HG03025 (cell line): ENCODE results near the gene KIFC3.
A peak's percentile ranks its signal among the peaks of the same experiment; 100 is the strongest.
"Not testable (repeated sequence)": the region's sequence is repeated elsewhere in the genome, so short reads cannot be mapped to it uniquely, and the experiment has no call there.

ENCODE experiments used
- ATAC-seq: cut with Tn5 transposase; IDR thresholded peaks from one replicate; pipeline ENCODE4 v1.9.1; 2021; ENCODE audit warnings: mild to moderate bottlenecking, moderate library complexity; ENCODE audit not compliant: unreplicated experiment, low FRiP score

Gene KIFC3

DNA sequence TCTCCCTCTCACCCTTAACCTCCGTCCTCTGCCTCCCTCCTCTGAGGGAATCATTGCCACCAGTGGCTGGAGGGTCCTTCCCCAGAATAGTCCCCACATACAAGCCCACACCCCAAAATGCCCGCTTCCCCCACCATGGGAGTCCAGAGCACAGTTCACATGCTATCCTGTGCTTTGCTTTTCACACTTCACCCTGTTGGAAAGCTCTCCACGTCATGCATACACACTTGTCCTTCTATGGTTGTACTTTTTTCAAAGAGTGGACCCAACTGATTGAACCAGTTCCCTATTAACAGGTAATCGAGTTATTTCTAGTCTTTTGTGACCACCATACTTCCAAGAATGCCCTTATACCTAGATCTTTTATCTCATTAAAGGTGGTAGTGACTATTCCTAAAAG lies 23.8 kb upstream of the KIFC3 start:
- no peak for ATAC-seq

GRCh38 chr16:57825298-57826044 lies 23.2 kb upstream of the KIFC3 start:
- ATAC-seq: no peak

- no peak for ATAC-seq
These were observed 22.6 kb upstream of the KIFC3 start for GRCh38 chr16:57824888-57825287.

- ATAC-seq: no peak
These were observed 21.5 kb upstream of the KIFC3 start for GRCh38 chr16:57823836-57824235.

DNA sequence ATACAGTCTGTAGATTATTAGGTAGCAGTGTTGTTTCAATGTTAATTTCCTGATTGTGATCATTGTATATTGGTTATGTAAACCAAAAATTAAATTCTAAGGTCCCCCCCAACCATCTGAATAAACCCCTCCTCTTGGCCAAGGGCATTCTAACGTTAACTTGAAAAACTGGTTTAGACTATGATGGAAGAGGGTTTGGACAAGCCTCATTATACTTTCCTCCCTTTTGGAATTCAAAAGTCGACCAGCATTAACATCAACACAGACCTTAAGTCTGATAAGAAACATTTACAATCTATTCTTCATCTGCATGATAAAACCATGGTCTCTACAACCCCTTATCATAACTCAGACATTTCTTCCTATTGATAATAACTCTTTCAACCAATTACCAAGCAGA lies 20.6 kb upstream of the KIFC3 start:
- no peak for ATAC-seq

GRCh38 chr16:57822018-57822553 lies 19.8 kb upstream of the KIFC3 start:
- ATAC-seq: no peak

- no peak for ATAC-seq
These were observed 19.1 kb upstream of the KIFC3 start for GRCh38 chr16:57821149-57821971.

- ATAC-seq: no peak
These were observed 16.2 kb upstream of the KIFC3 start for GRCh38 chr16:57818377-57819064.

DNA sequence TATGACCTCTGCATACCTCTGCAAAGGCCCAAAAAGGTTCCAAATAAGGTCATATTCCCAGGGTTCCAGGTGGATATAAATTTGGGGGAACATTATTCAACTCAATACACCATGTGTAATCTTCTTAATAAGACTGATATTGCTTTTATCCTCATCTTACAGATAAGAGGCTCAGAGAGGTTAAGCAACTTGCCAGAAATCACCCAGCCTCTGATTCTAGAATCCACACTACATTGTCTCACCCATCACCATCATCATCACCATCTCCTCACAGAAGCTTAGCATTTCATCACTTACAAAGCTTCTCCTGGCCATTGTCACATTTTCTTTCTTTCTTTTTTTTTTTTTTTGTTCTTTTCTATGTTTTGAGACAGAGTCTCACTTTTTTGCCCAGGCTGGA lies 15.4 kb upstream of the KIFC3 start:
- no peak for ATAC-seq

DNA sequence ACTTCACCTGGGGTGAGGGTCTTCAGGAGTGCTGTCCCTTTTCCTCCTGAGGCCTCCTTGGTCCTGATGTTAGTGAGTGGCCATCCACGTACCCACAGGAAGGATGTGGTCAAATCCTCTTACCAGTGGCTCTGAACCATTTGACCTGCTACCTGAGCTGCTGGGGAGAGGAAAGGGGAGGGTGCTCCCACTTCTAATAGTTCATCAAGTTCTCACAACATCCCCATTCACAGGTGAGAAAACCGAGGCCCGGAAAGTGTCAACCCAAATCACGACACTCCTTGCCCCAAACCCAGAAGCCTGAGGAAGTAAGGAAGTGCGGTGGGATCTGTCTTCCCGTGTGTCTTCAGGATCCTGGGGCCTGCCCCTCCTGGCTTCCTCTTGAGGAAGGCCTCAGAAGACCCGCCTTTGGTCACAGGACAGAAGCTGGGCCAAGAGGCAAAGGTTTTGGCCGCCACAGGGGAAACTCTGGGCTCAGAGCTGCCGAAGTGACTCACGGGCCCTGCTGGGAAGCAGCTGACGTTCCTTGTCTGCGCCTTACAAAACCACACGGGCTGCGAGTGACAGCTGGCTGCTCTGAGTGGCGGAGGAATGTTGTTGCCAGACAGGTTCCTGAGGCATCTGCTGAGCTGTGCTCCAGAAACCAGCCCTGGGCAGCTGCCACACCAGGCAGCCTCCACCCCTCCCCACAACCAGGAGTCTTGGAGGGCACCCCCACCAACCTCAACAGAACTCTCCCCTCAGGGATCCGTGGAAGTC lies 13.9 kb upstream of the KIFC3 start:
- no peak for ATAC-seq

DNA sequence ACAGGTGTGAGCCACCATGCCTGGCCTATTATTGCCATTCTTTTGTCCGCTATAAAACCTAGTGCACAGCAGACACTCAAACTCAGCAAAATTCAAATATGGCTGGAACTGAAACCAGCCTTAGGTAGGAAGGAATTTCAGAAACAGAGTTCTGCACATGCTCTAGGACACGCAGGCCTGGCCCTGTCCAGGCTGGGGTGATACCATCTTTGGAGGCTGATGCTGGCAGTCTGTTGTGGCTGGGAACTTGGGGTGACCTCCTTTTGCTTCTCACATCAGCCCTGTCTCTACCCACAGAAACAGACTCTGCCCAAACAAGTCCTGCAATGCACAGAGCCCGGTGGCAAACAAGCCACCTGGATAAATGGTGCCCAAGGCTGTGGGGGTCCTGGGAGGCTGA lies 12.6 kb upstream of the KIFC3 start:
- no peak for ATAC-seq

DNA sequence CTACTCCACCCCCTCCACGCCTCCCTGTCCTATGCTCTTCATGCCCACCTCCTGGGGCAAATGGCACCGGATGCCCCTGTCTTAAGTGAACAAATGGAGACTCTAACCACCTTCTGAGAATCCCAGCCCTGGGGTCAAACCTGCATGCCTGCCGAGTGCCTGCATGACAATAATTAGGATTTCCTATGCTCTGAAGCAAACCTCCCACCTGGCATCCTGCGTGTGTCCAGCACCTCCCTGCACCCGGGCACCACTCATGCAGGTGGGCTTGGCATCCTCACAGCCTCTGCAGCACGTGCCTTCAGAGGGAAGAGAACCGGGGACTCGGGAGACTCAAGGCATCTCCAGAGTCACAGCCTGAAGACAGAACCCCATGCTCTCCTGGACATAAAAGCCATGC lies 11.2 kb upstream of the KIFC3 start:
- ATAC-seq: no peak

- not testable (repeated sequence) for ATAC-seq
These were observed 9.0 kb upstream of the KIFC3 start for GRCh38 chr16:57811340-57811739.

DNA sequence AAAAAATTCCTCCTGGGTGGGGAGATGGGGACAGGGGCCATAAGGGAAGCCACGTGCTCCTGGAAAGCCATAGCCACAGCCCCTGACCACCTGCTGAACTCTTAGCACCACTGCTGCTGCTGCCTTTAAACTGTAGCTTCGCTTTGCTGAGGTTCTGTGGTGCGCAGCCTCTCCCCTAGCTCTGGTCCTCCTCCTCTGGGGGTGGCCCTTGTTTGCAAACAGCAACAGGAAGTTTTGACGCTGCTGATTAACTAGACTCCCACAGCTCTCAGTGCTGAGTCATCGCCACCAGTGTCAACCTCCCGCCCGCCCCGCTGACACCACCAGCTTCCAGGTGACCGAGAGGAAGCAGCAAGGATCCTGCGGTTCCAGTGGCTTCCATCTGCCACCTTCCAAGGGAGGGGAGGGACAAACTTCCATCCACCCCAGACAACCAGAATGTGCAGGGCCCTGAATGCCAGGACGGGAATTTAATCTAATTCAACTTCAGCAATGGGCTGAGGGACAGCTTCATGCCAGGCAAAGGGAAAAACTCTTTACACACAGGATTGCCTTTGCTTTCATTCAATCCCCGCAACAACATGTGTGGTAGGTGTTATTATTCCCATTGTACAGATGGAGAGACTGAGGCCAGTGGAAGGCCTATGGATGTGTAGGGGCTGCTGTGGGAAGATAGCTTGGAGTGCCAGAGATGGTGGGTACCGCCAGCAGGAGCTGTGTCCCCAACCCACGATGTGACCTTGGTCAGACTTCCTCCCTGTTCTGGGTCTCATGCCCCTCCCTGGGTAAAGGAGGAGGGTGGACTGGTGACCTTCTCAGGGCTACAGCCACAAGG lies 8.1 kb upstream of the KIFC3 start:
- ATAC-seq: peak; percentile 97

GRCh38 chr16:57809276-57810196 lies 7.2 kb upstream of the KIFC3 start:
- ATAC-seq: peak; percentile 11

DNA sequence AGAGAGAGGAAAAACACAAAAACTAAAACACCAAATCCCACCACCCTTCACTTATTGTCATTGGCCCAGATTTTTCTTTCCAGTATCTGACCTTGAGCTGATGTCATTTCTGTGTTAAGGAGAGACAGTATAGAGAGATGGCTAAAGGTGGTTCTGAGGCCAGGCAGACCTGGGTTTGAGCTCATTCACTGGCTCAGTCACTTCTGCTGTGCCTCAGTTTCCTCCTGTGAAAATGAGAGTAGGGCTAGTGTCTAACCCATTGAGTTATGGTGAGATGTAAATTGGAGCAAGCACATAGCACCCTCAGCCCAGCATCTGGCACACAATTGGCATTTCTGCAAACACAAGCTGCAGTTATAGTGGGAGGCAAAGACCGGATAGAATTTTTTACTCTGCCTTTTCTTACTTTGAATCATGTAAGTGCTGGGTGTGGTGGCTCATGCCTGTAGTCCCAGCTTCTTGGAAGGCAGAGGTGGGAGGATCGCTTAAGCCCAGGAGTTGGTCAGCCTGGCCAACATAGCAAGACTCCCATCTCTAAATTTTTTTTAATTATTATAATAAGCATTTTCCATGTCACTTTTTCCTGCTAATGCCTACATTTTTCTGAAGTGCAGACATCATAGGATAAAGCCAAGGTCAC lies 6.4 kb upstream of the KIFC3 start:
- no peak for ATAC-seq

- ATAC-seq: no peak
These were observed 5.8 kb upstream of the KIFC3 start for GRCh38 chr16:57807968-57808528.
